ENCODE measurements around the gene SEMA3A.

Gene SEMA3A

DNA sequence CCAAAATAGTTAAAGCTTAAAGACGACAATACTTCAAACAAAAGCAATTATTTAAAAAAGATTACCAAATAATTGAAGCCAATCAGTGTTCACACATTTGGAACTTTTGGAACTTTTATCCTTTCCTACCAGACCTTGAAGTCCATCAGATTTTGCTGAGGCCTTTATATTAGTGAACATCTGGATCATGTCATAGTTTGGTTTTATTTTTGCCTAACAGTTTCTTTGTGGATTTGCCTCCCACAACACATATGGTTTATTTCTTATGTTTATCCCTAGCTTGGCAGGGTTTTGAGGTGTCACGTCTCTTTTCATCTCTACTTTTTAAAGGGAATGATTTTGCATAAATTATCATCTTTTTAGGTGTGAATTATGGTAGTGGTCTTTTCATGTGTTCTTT lies 242.4 kb downstream of the SEMA3A start:
- Histone ChIP-seq H3K27me3 (replicated peaks in 2 of 5; ENCODE audit: control insufficient read depth in 4 of 5, insufficient read depth in 5 of 5, low read length in 4 of 5) (no peaks in the 10 kb centered on the region), H3K4me1 (ENCODE audit: control extremely low read depth in 1 of 4, control insufficient read depth in 4 of 4, insufficient read depth in 4 of 4, low read length in 3 of 4) (no peaks in the 10 kb centered on the region), H3K27ac (ENCODE audit: insufficient read depth in 1 of 2, low read depth in 1 of 2, low read length in 2 of 2, poor library complexity in 1 of 2, severe bottlenecking in 2 of 2) (no peak overlapping the region), H3K36me3 (ENCODE audit: control insufficient read depth in 4 of 4, insufficient read depth in 4 of 4, low read length in 3 of 4) (no peaks in the 10 kb centered on the region), H3K4me3 (ENCODE audit: control insufficient read depth in 1 of 7, extremely low read depth in 1 of 7, insufficient read depth in 4 of 7, low read depth in 2 of 7, low read length in 6 of 7) (no peak overlapping the region), H3K9me3 (ENCODE audit: control extremely low read depth in 1 of 5, control insufficient read depth in 4 of 5, insufficient read depth in 2 of 5, low read depth in 1 of 5, low read length in 4 of 5) (no peaks in the 10 kb centered on the region)
- ChIA-PET CTCF (no interaction called here), POLR2A (interaction anchor here (0.5 kb wide), 1 partner anchor 44 kb away, joined by 3 read pairs; no protein-coding TSS in a partner anchor)
- WGBS (ENCODE audit: insufficient coverage) = 100% methylated on average over 1 of the region's 2 CpGs
- DNase-seq = no peak

GRCh38 chr7:83947260-83947659 lies 247.3 kb downstream of the SEMA3A start:
- no peaks in the 10 kb centered on the region for H3K27me3 ChIP-seq (replicated peaks in 2 of 5; ENCODE audit: control insufficient read depth in 4 of 5, insufficient read depth in 5 of 5, low read length in 4 of 5)
- ChIA-PET POLR2A (interaction anchor here (0.6 kb wide), 1 partner anchor 479 kb away, joined by 4 read pairs; no protein-coding TSS in a partner anchor), CTCF (interaction anchor here (1.2 to 3.0 kb wide), 2 partner anchors 10 to 15 kb away, joined by 5 to 22 read pairs; no protein-coding TSS in a partner anchor)
- WGBS (ENCODE audit: insufficient coverage) = 44% methylated on average over 1 of the region's 2 CpGs
- no peaks in the 10 kb centered on the region for H3K36me3 ChIP-seq (ENCODE audit: control insufficient read depth in 4 of 4, insufficient read depth in 4 of 4, low read length in 3 of 4)
- no peak overlapping the region for H3K4me3 ChIP-seq (ENCODE audit: control insufficient read depth in 1 of 7, extremely low read depth in 1 of 7, insufficient read depth in 4 of 7, low read depth in 2 of 7, low read length in 6 of 7)
- no peak overlapping the region for H3K27ac ChIP-seq (ENCODE audit: insufficient read depth in 1 of 2, low read depth in 1 of 2, low read length in 2 of 2, poor library complexity in 1 of 2, severe bottlenecking in 2 of 2)
- H3K4me1 ChIP-seq (ENCODE audit: control extremely low read depth in 1 of 4, control insufficient read depth in 4 of 4, insufficient read depth in 4 of 4, low read length in 3 of 4) = no peaks in the 10 kb centered on the region
- DNase-seq = peak; percentile 13 to 30 (median 22)
- no peaks in the 10 kb centered on the region for H3K9me3 ChIP-seq (ENCODE audit: control extremely low read depth in 1 of 5, control insufficient read depth in 4 of 5, insufficient read depth in 2 of 5, low read depth in 1 of 5, low read length in 4 of 5)

GRCh38 chr7:83946801-83947200 lies 247.8 kb downstream of the SEMA3A start:
- Histone ChIP-seq H3K27me3 (replicated peaks in 2 of 5; ENCODE audit: control insufficient read depth in 4 of 5, insufficient read depth in 5 of 5, low read length in 4 of 5) (no peaks in the 10 kb centered on the region), H3K36me3 (ENCODE audit: control insufficient read depth in 4 of 4, insufficient read depth in 4 of 4, low read length in 3 of 4) (no peaks in the 10 kb centered on the region), H3K4me1 (ENCODE audit: control extremely low read depth in 1 of 4, control insufficient read depth in 4 of 4, insufficient read depth in 4 of 4, low read length in 3 of 4) (no peaks in the 10 kb centered on the region), H3K4me3 (ENCODE audit: control insufficient read depth in 1 of 7, extremely low read depth in 1 of 7, insufficient read depth in 4 of 7, low read depth in 2 of 7, low read length in 6 of 7) (no peak overlapping the region), H3K9me3 (ENCODE audit: control extremely low read depth in 1 of 5, control insufficient read depth in 4 of 5, insufficient read depth in 2 of 5, low read depth in 1 of 5, low read length in 4 of 5) (no peaks in the 10 kb centered on the region), H3K27ac (ENCODE audit: insufficient read depth in 1 of 2, low read depth in 1 of 2, low read length in 2 of 2, poor library complexity in 1 of 2, severe bottlenecking in 2 of 2) (no peak overlapping the region)
- no CpG with 5 or more reads among the region's 3 CpGs for WGBS (ENCODE audit: insufficient coverage)
- CTCF ChIA-PET = interaction anchor here (3.0 kb wide), 1 partner anchor 10 kb away, joined by 22 read pairs; no protein-coding TSS in a partner anchor
- POLR2A ChIA-PET = no interaction called here
- DNase-seq = no peak

GRCh38 chr7:83941300-83941699 lies 253.3 kb downstream of the SEMA3A start:
- WGBS (ENCODE audit: insufficient coverage) = 80% methylated on average over 1 of the region's 4 CpGs

GRCh38 chr7:83937930-83938329 lies 256.7 kb downstream of the SEMA3A start:
- no peaks in the 10 kb centered on the region for H3K4me1 ChIP-seq (ENCODE audit: control extremely low read depth in 1 of 4, control insufficient read depth in 4 of 4, insufficient read depth in 4 of 4, low read length in 3 of 4)
- H3K27me3 ChIP-seq (replicated peaks in 2 of 5; ENCODE audit: control insufficient read depth in 4 of 5, insufficient read depth in 5 of 5, low read length in 4 of 5) = no peaks in the 10 kb centered on the region
- CTCF ChIA-PET = interaction anchor here (3.1 to 5.4 kb wide), 4 partner anchors 9 to 1091 kb away, joined by 16 to 34 read pairs (median 26); no protein-coding TSS in a partner anchor
- POLR2A ChIA-PET = no interaction called here
- WGBS (ENCODE audit: insufficient coverage) = 98% methylated on average over 4 of the region's 8 CpGs
- no peak overlapping the region for H3K4me3 ChIP-seq (ENCODE audit: control insufficient read depth in 1 of 7, extremely low read depth in 1 of 7, insufficient read depth in 4 of 7, low read depth in 2 of 7, low read length in 6 of 7)
- H3K36me3 ChIP-seq (ENCODE audit: control insufficient read depth in 4 of 4, insufficient read depth in 4 of 4, low read length in 3 of 4) = no peaks in the 10 kb centered on the region
- H3K9me3 ChIP-seq (ENCODE audit: control extremely low read depth in 1 of 5, control insufficient read depth in 4 of 5, insufficient read depth in 2 of 5, low read depth in 1 of 5, low read length in 4 of 5) = no peaks in the 10 kb centered on the region
- H3K27ac ChIP-seq (ENCODE audit: insufficient read depth in 1 of 2, low read depth in 1 of 2, low read length in 2 of 2, poor library complexity in 1 of 2, severe bottlenecking in 2 of 2) = no peak overlapping the region
- no peak for DNase-seq

More at GRCh38 chr7:83941300-83941699, 253.3 kb downstream of the SEMA3A start:
- ChIA-PET POLR2A (interaction anchor here (0.6 kb wide), 1 partner anchor 308 kb away, joined by 3 read pairs; no protein-coding TSS in a partner anchor), CTCF (no interaction called here)
- Histone ChIP-seq H3K9me3 (ENCODE audit: control extremely low read depth in 1 of 5, control insufficient read depth in 4 of 5, insufficient read depth in 2 of 5, low read depth in 1 of 5, low read length in 4 of 5) (no peaks in the 10 kb centered on the region), H3K27ac (ENCODE audit: insufficient read depth in 1 of 2, low read depth in 1 of 2, low read length in 2 of 2, poor library complexity in 1 of 2, severe bottlenecking in 2 of 2) (no peak overlapping the region), H3K36me3 (ENCODE audit: control insufficient read depth in 4 of 4, insufficient read depth in 4 of 4, low read length in 3 of 4) (no peaks in the 10 kb centered on the region), H3K4me1 (ENCODE audit: control extremely low read depth in 1 of 4, control insufficient read depth in 4 of 4, insufficient read depth in 4 of 4, low read length in 3 of 4) (no peaks in the 10 kb centered on the region), H3K27me3 (replicated peaks in 2 of 5; ENCODE audit: control insufficient read depth in 4 of 5, insufficient read depth in 5 of 5, low read length in 4 of 5) (no peaks in the 10 kb centered on the region), H3K4me3 (ENCODE audit: control insufficient read depth in 1 of 7, extremely low read depth in 1 of 7, insufficient read depth in 4 of 7, low read depth in 2 of 7, low read length in 6 of 7) (no peak overlapping the region)
- DNase-seq = no peak

DNA sequence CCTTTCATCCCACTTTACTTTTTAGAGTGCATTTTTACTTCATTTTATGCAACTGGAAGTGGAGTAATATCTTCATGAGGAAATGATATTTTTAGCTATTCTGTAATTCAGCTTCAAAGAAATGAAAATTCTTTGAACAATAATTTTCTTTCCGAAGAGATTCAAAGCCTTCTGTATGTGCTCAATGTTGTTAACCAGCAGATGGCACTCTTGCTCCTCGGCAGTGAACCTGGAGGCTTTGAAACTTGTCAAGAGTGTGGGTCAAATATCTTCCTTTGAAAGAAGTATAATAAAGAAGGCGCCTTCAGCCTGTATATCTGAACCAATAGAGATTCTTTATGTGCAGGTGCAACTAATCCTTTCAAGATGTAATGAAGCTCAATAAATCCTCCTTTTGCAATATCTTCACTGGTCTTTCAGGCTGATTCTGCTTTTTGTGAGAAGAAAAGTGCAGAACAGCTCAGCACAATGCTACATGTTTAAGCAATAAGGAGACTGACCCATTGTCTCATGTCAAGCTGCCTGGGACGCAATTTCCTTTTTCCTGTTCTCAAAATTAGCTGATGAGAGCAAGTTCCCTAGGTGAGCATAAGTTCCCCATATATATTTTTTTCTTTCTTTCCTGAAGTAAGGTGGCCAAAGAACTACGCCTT lies 258.4 kb downstream of the SEMA3A start:
- POLR2A ChIA-PET = no interaction called here
- DNase-seq = peak; percentile 58 to 81 (median 72)
- Histone ChIP-seq H3K4me3 (ENCODE audit: control insufficient read depth in 1 of 7, extremely low read depth in 1 of 7, insufficient read depth in 4 of 7, low read depth in 2 of 7, low read length in 6 of 7) (no peak overlapping the region), H3K27ac (ENCODE audit: insufficient read depth in 1 of 2, low read depth in 1 of 2, low read length in 2 of 2, poor library complexity in 1 of 2, severe bottlenecking in 2 of 2) (no peak overlapping the region), H3K4me1 (ENCODE audit: control extremely low read depth in 1 of 4, control insufficient read depth in 4 of 4, insufficient read depth in 4 of 4, low read length in 3 of 4) (no peaks in the 10 kb centered on the region), H3K9me3 (ENCODE audit: control extremely low read depth in 1 of 5, control insufficient read depth in 4 of 5, insufficient read depth in 2 of 5, low read depth in 1 of 5, low read length in 4 of 5) (no peaks in the 10 kb centered on the region), H3K36me3 (ENCODE audit: control insufficient read depth in 4 of 4, insufficient read depth in 4 of 4, low read length in 3 of 4) (no peaks in the 10 kb centered on the region), H3K27me3 (replicated peaks in 2 of 5; ENCODE audit: control insufficient read depth in 4 of 5, insufficient read depth in 5 of 5, low read length in 4 of 5) (no peaks in the 10 kb centered on the region)
- WGBS (ENCODE audit: insufficient coverage) = 36% methylated on average over 4 of the region's 5 CpGs
- CTCF ChIA-PET = interaction anchor here (0.7 to 5.4 kb wide), 16 partner anchors 9 to 1913 kb away, joined by 3 to 34 read pairs (median 4); no protein-coding TSS in a partner anchor

DNA sequence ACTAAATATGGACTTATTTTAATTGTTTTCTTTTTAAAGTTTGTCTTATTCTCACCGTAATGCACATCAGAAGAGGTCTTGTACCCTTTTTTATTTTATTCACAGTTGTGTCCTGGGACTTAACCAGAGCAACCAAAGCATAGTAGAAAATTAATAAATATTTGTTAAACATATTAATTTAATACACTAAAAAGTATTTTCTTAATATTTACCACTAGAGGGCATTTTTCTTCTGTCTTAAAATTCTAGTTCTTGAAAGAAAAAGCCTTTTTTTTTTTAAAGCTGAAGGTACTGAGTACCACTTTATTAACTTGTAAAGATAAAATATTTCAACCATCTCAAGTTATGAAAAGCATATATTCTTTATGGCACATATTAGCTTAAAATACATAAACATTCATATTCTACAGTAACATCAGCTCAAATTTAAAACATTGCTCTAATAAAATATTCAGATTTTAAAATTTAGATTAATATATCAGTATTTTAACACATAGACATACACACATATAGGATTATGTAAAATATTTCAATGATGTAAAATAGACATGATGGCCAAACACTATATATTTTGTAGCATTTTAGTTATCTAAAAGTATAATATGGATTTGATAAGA lies 260.4 kb downstream of the SEMA3A start:
- H3K4me3 ChIP-seq (ENCODE audit: control insufficient read depth in 1 of 7, extremely low read depth in 1 of 7, insufficient read depth in 4 of 7, low read depth in 2 of 7, low read length in 6 of 7) = no peak overlapping the region
- peaks cover 0 to 1% (median 0%) of the 10 kb centered on the region in 5 experiments for H3K9me3 ChIP-seq (ENCODE audit: control extremely low read depth in 1 of 5, control insufficient read depth in 4 of 5, insufficient read depth in 2 of 5, low read depth in 1 of 5, low read length in 4 of 5)
- H3K27ac ChIP-seq (ENCODE audit: insufficient read depth in 1 of 2, low read depth in 1 of 2, low read length in 2 of 2, poor library complexity in 1 of 2, severe bottlenecking in 2 of 2) = no peak overlapping the region
- no CpG with 5 or more reads among the region's 1 CpG for WGBS (ENCODE audit: insufficient coverage)
- DNase-seq = peak in 1 of 3 donors; percentile 2
- ChIA-PET POLR2A (no interaction called here), CTCF (interaction anchor here (0.7 to 5.4 kb wide), 6 partner anchors 9 to 1152 kb away, joined by 3 to 34 read pairs (median 4); no protein-coding TSS in a partner anchor)
- no peaks in the 10 kb centered on the region for H3K27me3 ChIP-seq (replicated peaks in 2 of 5; ENCODE audit: control insufficient read depth in 4 of 5, insufficient read depth in 5 of 5, low read length in 4 of 5)
- no peaks in the 10 kb centered on the region for H3K4me1 ChIP-seq (ENCODE audit: control extremely low read depth in 1 of 4, control insufficient read depth in 4 of 4, insufficient read depth in 4 of 4, low read length in 3 of 4)
- H3K36me3 ChIP-seq (ENCODE audit: control insufficient read depth in 4 of 4, insufficient read depth in 4 of 4, low read length in 3 of 4) = no peaks in the 10 kb centered on the region

Measured in common myeloid progenitor, CD34-positive (primary cell).